ENCODE results near the gene GGCT.

GGCT gene

GRCh38 chr7:30476459-30477145 lies 28.0 kb downstream of the GGCT start:
- DNase-seq: no peak

DNA sequence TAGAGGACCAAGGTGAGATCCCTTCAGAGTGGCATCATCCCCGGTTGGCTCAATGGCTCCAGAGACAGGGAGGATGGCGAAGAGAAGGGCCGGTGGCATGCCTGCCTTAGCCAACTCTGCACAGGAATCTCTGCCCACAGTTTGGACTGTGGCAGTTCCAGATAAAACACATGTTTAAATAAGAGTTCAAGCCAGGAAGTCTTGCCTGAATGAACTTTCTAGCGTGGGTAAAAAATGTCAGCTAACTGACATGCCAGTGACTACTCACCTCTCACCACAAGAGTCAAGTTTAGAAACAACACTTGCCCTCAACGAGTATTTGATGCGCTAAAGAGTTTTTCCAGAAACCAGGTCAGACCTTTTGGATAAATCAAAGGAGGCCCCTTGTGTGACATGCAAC lies 29.0 kb downstream of the GGCT start:
- DNase-seq: no peak

DNA sequence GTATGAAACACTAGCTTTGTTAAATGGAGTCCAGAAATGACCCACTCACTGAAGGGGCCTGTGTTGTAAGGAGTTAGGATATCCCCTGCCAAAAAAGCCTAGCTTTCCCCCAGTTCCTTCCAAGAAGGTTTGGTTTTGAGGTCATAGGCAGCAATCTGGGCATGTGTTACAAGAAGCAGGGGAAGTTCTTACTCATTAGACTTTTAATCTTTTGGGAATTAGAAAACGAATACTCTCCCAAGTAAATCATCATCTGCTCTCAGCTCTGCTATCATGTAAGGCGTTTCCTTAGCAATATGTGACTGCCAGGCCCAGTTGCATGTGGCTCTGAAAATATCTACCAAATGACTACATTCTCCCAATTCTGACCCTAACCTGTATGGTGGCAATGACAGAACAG lies 29.7 kb downstream of the GGCT start:
- no peak for DNase-seq

- no peak for DNase-seq
Observed at GRCh38 chr7:30474485-30474884, 30.1 kb downstream of the GGCT start.

DNA sequence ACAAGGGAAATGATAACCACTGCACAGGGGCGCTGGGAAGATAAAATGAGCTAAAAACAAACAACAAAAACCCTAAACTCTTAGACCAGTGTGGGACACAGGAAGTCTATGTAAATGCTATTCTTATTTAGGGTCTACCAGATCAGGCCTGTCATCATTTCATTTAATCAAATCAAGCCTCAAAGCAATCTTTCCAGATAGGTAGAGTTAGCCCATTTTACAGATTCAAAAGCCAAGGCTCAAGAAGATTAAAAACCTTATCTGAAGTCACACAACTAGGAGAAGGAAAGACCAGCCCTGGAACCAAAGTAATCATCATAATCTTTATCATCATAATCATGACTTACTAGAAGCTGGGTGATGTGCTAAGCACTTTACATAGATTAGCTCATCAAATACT lies 30.7 kb downstream of the GGCT start:
- DNase-seq: no peak

GRCh38 chr7:30472784-30473775 lies 31.5 kb downstream of the GGCT start:
- no peak for DNase-seq

GRCh38 chr7:30472081-30472783 lies 32.4 kb downstream of the GGCT start:
- no peak for DNase-seq

GRCh38 chr7:30471205-30471604 lies 33.4 kb downstream of the GGCT start:
- DNase-seq: no peak

- DNase-seq: no peak
Observed at GRCh38 chr7:30470771-30471170, 33.9 kb downstream of the GGCT start.

DNA sequence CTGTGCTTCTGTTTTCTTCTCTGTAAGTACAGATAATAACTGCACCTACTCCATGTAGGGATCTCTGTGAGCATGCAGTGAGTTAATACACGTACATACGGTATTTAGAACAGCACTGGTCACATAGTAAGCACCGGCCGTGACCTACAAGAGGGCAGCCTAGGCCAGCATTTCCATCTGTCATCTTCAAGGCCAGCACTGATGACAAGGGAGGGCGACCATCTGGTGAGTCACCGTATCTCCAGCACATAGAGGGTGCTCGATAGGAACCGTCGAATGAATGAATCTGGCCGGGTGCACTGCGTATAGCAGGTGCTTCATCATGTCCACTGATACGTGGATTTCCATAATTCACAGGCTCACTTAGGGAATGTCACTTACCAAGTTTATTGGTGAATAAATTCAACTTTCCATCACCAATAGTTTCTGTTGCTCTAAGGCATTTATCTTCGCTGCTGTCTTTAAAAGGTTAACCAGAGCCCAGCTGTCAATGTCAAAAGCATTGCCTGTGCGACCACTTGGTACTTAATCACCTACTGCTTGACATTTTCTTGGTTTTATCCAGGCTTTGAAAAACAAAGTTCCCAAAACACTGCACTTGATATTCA lies 34.4 kb downstream of the GGCT start:
- no peak for DNase-seq

- DNase-seq: no peak
Observed at GRCh38 chr7:30469303-30469702, 35.3 kb downstream of the GGCT start.

GRCh38 chr7:30468791-30469190 lies 35.8 kb downstream of the GGCT start:
- DNase-seq: no peak

DNA sequence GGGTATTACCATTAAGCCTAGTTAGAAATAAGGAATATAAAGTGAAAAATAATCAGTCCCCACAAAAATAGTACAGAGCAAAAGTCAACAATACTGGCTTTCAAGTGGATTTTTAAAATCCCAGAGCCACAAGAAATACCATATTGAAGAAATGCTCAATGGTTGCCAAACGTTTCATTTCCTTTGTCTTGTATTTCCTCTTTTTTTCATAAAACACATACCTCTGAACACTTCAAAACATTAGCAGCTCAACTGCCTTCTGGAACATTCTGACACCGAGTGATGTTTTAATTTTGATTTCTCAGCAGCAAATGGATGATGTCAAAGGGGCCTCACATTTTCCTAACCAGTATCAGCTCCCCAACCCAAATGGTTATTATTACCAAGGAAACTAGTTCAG lies 36.6 kb downstream of the GGCT start:
- DNase-seq: no peak

DNA sequence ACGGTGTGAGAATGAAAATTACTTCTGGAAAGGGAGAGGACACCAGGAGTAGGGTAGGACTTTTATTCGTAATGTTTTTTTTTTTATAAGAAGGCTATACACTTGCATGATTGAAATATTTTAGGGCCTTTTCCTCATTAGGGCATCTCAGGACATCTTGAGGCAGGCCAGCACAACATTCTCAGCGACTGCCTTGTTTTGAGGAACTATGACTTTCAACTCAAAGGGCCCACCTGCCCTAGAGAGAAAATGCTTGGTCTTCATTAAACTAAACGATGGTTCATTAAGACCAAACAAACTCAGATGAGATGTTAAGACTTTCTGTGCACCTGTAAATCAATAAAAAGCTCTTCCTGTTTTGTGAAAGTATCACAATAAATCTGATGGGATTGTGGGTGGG lies 37.4 kb downstream of the GGCT start:
- no peak for DNase-seq

DNA sequence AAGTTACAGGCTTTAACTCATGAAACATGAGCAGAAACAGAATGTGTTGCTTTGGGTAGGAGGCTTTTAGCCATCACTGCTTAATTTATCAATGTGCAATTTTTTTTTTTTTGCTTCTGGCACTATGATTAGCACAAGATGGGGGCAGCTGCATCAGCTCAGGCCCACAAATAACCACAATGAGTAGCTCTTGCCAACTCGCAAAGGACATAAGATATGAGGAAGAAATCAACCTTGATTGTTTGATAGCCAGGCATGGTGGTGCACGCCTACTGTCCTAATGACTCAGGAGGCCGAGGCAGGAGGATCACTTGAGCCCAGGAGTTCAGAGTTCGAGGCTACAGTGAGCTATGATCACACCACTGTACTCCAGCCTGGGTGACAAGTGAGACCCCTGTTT lies 38.4 kb downstream of the GGCT start:
- no peak for DNase-seq

DNA sequence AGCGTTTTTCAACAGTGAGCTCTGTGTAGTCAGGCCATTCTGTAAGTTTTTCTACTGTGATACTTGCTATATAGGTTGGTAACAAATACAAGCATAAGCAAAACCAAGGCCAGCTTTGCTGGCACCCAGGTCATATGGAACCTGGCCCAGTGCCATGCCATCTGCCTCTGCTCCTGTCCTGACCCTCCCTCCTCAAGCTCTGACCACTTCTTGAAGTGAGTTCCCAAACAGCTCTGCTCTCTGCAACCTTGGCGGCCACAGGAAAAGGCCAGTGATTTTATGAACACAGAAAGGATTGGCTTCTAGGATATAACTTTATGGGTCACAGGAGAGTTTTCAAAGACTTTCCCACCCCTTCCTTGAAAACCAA lies 38.8 kb downstream of the GGCT start:
- no peak for DNase-seq

- no peak for DNase-seq
Observed at GRCh38 chr7:30465046-30465810, 39.4 kb downstream of the GGCT start.

- DNase-seq: no peak
Observed at GRCh38 chr7:30464231-30464671, 40.4 kb downstream of the GGCT start.

DNA sequence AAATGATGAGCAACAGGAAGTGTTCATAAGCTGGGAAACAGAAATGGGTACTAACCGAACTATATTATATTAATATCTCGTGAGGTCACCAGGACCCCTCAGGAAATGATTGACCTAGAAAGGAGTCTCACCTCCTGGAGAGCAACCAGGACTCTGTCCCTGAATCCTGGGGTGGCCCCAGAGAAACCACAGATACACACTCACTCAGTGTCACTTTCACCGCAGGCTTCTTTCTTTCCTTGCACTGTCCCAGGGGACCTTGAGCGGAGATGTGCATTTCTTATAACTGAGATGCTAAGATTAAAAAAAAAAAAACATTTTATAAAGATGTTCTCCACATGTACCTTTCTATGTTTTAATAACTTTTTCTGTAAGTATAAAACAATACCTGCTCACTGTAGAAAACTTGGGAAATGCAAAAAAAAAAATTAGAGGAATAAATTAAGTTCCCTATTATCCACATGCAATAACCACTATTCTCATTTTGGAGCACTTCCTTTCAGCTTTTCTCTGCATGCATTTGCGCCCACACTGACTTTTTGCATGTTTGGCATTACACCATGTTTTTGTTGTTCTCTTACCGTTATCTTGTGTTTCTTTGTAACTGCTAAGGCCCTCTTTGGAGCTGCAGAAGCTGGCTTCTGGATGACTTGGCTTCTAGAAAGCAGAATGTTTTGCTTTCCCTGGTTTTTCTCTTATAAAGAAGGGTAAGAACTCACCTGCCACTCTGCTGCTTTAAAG lies 41.1 kb downstream of the GGCT start:
- DNase-seq: no peak

DNA sequence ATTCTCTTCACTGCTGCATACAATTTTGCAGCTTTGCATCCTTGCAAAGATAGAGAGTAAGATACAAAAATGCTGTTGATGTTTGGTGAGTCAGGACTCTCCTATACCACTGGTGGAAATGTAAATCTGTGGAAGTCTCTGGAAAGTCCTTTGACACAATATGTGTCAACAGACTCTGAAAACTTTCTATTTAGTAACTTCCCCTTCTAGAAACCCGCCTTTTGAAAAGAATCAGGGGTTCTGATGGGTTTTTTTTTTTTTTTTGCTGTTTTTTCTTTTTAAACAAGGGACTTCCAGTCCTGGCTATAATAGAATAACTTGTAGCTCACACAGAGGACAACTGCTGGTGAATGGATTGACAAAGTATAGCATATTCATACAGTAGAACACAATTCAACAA lies 42.5 kb downstream of the GGCT start:
- DNase-seq: no peak

- no peak for DNase-seq
Observed at GRCh38 chr7:30460246-30460633, 44.4 kb downstream of the GGCT start.

All from activated CD4-positive, alpha-beta T cell treated with anti-CD3 and anti-CD28 coated beads, Interleukin-2, amount 50 U/mL, for 48 hours (primary cell).